Lower leg skin (tissue), 3 donors: Measurements from ENCODE around the gene EHD1.

Source experiments
- POLR2A ChIP-seq, 2 donors: fragments of 450-650 bp; IDR thresholded peaks; one replicate each; pipeline ENCODE4 v1.6.1; 2016 to 2017; ENCODE audit warnings: antibody characterized with exemption in 2 of 2, mild to moderate bottlenecking in 1 of 2, moderate library complexity in 1 of 2
- TF ChIP-seq, protein P1 (sequence below), 3 donors: fragments of 450-650 bp; IDR thresholded peaks; one replicate each; pipeline ENCODE4 v1.5.1; 2016; ENCODE audit warnings: antibody characterized with exemption in 3 of 3, mild to moderate bottlenecking in 3 of 3, moderate library complexity in 2 of 3

DNA sequence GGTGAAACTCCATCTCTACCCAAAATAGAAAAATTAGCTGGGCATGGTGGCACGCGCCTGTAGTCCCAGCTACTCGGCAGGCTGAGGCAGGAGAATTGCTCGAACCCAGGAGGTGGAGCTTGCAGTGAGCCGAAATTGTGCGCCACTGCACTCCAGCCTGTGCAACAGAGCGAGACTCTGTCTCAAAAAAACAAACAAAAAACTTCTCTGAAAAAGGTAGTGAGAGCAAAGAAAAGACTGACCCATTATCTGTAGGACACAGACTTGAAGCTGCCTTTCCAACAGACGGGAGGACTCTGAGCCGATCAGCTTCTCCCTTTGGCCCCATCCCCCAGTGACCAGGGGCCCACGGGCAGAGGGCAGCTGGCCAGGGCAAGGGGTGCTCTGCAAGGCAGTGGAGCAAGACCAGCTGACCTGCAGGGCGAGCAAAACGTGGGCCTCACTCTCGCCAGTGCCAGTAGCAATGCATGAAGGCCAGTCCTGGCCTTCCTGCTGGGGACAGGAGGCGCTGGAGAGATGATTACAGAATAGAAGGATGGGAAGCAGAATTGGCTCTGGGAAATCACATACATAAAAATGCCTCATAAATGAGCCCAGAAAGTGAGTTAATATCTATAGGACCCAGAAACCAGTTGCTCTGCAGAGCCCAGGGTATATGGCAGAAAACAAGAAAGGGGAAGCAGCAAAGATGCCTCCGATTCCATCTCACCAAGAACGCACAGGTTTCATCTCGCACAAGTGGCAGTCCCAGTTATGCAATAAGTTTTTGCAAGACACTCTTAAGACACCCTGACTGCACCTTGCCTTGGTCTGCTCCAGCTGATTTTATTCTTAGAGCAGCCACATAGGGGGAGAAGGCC is 2.8 kb downstream of the EHD1 start:
- TF ChIP-seq, protein P1, sequence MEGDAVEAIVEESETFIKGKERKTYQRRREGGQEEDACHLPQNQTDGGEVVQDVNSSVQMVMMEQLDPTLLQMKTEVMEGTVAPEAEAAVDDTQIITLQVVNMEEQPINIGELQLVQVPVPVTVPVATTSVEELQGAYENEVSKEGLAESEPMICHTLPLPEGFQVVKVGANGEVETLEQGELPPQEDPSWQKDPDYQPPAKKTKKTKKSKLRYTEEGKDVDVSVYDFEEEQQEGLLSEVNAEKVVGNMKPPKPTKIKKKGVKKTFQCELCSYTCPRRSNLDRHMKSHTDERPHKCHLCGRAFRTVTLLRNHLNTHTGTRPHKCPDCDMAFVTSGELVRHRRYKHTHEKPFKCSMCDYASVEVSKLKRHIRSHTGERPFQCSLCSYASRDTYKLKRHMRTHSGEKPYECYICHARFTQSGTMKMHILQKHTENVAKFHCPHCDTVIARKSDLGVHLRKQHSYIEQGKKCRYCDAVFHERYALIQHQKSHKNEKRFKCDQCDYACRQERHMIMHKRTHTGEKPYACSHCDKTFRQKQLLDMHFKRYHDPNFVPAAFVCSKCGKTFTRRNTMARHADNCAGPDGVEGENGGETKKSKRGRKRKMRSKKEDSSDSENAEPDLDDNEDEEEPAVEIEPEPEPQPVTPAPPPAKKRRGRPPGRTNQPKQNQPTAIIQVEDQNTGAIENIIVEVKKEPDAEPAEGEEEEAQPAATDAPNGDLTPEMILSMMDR (IDR thresholded peaks at IDR 0.05), result no peak
- TF ChIP-seq POLR2A (IDR thresholded peaks at IDR 0.05), result no peak
